Karpas-422 (cell line): ENCODE data around the gene RNF38. TPM values are rescaled to one million over a fixed set of nuclear protein-coding genes. Genes with fewer than 3 reads are reported as not detected.
"Not testable (repeated sequence)": the region's sequence is repeated elsewhere in the genome, so short reads cannot be mapped to it uniquely, and the experiment has no call there.

Experiments used
- DNase-seq: peaks from one replicate; pipeline ENCODE4 v3.0.0-alpha.2; 2015
- H2AFZ ChIP-seq: fragments of 200-600 bp; sonication (generic); 2 replicates; pipeline ENCODE4 v1.6.1; 2014; ENCODE audit warnings: antibody characterized with exemption, low read length, mixed read lengths
- H3K27ac ChIP-seq: fragments of 200-600 bp; sonication (generic); 2 replicates; pipeline ENCODE4 v1.5.1; 2014; ENCODE audit warnings: mild to moderate bottlenecking, low read length, moderate library complexity
- H3K27me3 ChIP-seq: fragments of 200-600 bp; sonication (generic); 2 replicates; pipeline ENCODE4 v1.6.1; 2014; ENCODE audit warnings: low read length, mixed read lengths
- H3K36me3 ChIP-seq: fragments of 200-600 bp; sonication (generic); 2 replicates; pipeline ENCODE4 v1.6.1; 2014; ENCODE audit warnings: low read length, mixed read lengths; ENCODE audit not compliant: insufficient read depth
- H3K4me1 ChIP-seq: fragments of 200-600 bp; sonication (generic); 2 replicates; pipeline ENCODE4 v1.6.1; 2014; ENCODE audit warnings: mild to moderate bottlenecking, low read length, mixed read lengths
- H3K4me2 ChIP-seq: fragments of 200-600 bp; sonication (generic); 2 replicates; pipeline ENCODE4 v1.6.1; 2014; ENCODE audit warnings: low read length, low read depth, mild to moderate bottlenecking; ENCODE audit not compliant: poor library complexity, severe bottlenecking
- H3K4me3 ChIP-seq: fragments of 200-600 bp; sonication (generic); 2 replicates; pipeline ENCODE4 v1.5.1; 2014; ENCODE audit warnings: mild to moderate bottlenecking, antibody characterized with exemption, low read length, mixed read lengths
- H3K79me2 ChIP-seq: fragments of 200-600 bp; sonication (generic); 2 replicates; pipeline ENCODE4 v1.6.1; 2014; ENCODE audit warnings: mild to moderate bottlenecking, low read length, mixed read lengths
- H3K9ac ChIP-seq: fragments of 200-600 bp; sonication (generic); 2 replicates; pipeline ENCODE4 v1.6.0; 2014; ENCODE audit warnings: low read length
- H3K9me2 ChIP-seq: fragments of 200-600 bp; sonication (generic), shearing (Covaris generic); replicated peaks from 2 replicates; pipeline ENCODE4 v1.6.0; 2014; ENCODE audit warnings: mild to moderate bottlenecking, low read length, moderate library complexity; ENCODE audit not compliant: insufficient read depth
- H3K9me3 ChIP-seq: fragments of 300-700, 200-600 bp; sonication (generic); 2 replicates; pipeline ENCODE4 v1.6.1; 2014; ENCODE audit warnings: low read length, mixed read lengths
- H4K20me1 ChIP-seq: fragments of 200-600 bp; sonication (generic); 2 replicates; pipeline ENCODE4 v1.6.1; 2014; ENCODE audit warnings: mild to moderate bottlenecking, antibody characterized with exemption, low read length, low read depth; ENCODE audit not compliant: insufficient read depth
- total RNA-seq: library from RNA; depleted of rRNA; stranded (reverse); fragments of >200 nt; shearing (Covaris generic); gene quantifications from 2 replicates; pipeline ENCODE4 v1.2.3, GENCODE V29; 2014; ENCODE audit warnings: low replicate concordance

RNF38 gene
- total RNA-seq, 1 experiment from 2014 or later = 55.1 TPM

DNA sequence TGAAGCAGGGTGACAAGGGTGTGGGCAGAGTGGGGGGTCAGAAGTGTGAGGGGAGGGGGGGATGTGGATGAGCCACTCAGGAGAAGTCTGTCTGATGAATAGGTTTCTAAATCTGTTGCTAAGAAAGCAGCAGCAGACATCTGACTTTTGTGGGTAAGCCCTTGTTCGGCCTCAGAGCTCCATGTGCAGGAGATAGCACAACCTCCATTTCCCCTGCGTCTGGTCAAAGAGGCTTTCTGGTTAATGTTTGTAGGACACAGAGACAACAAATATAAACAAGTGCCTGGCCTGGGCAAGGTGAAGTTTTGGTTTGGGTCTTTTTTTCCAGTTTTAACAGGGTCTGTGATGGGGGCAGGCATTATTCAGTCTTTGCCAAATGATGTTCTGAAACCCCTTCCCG lies 84.8 kb downstream of the RNF38 start:
- no peaks in the 10 kb centered on the region for H3K9me3 ChIP-seq
- no peaks in the 10 kb centered on the region for H3K9me2 ChIP-seq
- no peak overlapping the region for H3K4me3 ChIP-seq
- no peak for DNase-seq
- H3K4me2 ChIP-seq = no peak overlapping the region
- no peaks in the 10 kb centered on the region for H3K4me1 ChIP-seq
- no peaks in the 10 kb centered on the region for H4K20me1 ChIP-seq
- H3K27me3 ChIP-seq = no peaks in the 10 kb centered on the region
- no peak overlapping the region for H3K9ac ChIP-seq
- H3K27ac ChIP-seq = no peak overlapping the region
- no peak overlapping the region for H2AFZ ChIP-seq
- no peaks in the 10 kb centered on the region for H3K36me3 ChIP-seq
- H3K79me2 ChIP-seq = no peaks in the 10 kb centered on the region

DNA sequence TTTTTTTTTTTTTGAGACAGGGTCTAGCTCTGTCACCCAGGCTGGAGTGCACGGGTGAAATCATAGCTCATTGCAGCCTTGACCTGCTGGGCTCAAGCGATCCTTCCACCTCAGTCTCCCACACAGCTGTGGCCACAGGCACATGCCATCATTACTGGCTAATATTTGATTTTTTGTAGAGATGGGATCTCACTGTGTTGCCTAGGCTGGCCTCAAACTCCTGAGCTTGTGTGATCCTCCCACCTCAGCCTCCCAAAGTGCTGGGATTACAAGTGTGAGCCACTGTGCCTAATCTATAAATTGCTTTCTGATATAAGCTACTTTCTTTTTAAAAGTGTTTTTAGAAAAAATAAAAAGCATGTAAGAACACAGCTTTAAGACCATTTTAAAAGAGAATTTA lies 85.3 kb downstream of the RNF38 start:
- H3K9me2 ChIP-seq = no peaks in the 10 kb centered on the region
- no peaks in the 10 kb centered on the region for H3K9me3 ChIP-seq
- no peak overlapping the region for H2AFZ ChIP-seq
- no peak overlapping the region for H3K4me3 ChIP-seq
- no peak overlapping the region for H3K9ac ChIP-seq
- H3K27me3 ChIP-seq = no peaks in the 10 kb centered on the region
- H3K27ac ChIP-seq = no peak overlapping the region
- no peak overlapping the region for H3K4me2 ChIP-seq
- H3K79me2 ChIP-seq = no peaks in the 10 kb centered on the region
- DNase-seq = no peak
- no peaks in the 10 kb centered on the region for H3K4me1 ChIP-seq
- no peaks in the 10 kb centered on the region for H4K20me1 ChIP-seq
- no peaks in the 10 kb centered on the region for H3K36me3 ChIP-seq

DNA sequence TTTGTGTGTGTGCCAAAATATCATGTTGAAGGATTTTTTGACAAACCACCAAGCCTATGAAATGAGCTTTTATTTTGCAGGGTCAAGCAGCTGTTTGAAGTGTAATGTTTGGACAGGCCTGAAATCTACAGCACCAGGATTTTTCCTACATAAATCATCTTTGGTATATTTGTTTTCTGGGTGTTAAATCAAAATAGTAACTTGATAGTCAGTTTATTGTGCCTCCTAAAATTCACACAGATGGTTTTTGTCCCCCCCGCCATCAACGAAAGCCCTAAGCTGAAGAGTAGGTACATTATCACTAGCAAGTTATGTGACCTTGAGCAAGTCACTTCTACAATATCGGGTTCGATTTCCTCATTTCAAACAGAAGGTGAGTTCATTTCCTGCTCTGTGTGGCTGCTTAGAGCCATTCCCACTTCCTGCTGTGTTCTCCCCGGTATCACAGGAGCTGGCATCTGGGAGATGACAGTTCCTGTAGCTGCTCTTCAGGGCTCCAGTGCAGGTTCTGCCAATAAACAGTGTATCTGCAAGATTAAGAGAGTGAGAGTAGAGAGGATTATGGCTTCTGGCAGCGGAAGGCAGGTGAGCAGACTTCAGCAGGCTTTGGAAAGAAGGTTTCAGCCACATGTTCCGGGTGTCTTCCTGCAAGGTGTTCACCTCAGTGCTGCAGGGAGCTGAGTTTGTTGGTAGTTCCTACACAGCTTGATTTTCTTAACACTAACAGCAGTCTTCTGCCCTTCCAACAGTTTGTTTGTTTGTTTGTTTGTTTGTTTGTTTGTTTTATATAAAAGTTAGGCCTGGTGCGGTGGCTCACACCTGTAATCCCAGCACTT lies 93.4 kb downstream of the RNF38 start:
- no peak for DNase-seq
- no peak overlapping the region for H2AFZ ChIP-seq
- H3K9ac ChIP-seq = no peak overlapping the region
- no peak overlapping the region for H3K4me3 ChIP-seq
- no peak overlapping the region for H3K4me2 ChIP-seq
- H3K27me3 ChIP-seq = no peaks in the 10 kb centered on the region
- no peaks in the 10 kb centered on the region for H3K36me3 ChIP-seq
- no peaks in the 10 kb centered on the region for H4K20me1 ChIP-seq
- no peaks in the 10 kb centered on the region for H3K79me2 ChIP-seq
- H3K9me2 ChIP-seq = no peaks in the 10 kb centered on the region
- no peaks in the 10 kb centered on the region for H3K4me1 ChIP-seq
- H3K9me3 ChIP-seq = no peaks in the 10 kb centered on the region
- no peak overlapping the region for H3K27ac ChIP-seq

DNA sequence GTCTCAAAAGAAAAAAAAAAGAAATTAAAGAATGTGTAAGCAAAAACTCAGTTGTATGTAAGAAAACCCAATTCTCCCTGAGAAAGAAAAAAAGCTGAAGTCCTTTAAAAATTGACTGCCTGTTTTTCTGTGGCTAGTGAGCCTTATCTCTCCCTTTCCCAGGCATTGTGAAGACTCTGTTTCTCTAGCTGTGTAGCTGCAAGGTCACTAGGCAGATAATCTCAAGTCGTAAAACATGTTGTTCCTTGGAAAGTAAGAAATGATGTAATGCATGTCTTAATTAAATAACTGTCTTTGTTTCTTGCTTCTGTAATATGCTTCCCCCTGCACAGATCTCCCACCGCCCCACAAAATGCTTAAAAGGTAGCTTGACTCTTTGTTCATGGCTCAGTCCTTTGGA lies 95.7 kb downstream of the RNF38 start:
- not testable (repeated sequence) for H2AFZ ChIP-seq, H3K9me2 ChIP-seq, H3K79me2 ChIP-seq, H3K9ac ChIP-seq, DNase-seq, H3K27me3 ChIP-seq, H3K9me3 ChIP-seq, H4K20me1 ChIP-seq, H3K27ac ChIP-seq, H3K4me1 ChIP-seq, H3K36me3 ChIP-seq, H3K4me3 ChIP-seq, H3K4me2 ChIP-seq

DNA sequence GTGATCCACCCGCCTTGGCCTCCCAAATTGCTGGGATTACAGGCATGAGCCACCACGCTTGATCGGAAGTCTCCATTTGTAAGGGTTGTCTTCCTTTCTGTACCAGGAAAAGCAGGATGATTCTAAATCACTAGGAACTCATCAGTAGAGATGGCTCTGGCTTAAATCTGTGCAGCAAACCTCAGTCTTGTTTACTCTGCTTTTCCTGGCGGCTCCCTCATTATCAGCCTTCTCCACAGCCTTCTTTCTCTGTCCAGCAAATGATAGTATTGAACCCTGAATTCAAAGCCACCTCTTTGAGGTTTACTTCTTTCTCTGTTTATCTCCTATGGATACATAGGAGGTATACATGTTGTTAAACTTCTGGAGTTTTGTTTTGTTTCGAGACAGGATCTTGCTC lies 98.8 kb downstream of the RNF38 start:
- Histone ChIP-seq H4K20me1 (no peaks in the 10 kb centered on the region), H3K4me2 (no peak overlapping the region), H3K4me1 (no peaks in the 10 kb centered on the region), H3K9me3 (no peaks in the 10 kb centered on the region), H3K79me2 (no peaks in the 10 kb centered on the region), H3K36me3 (no peaks in the 10 kb centered on the region), H2AFZ (no peak overlapping the region), H3K9me2 (no peaks in the 10 kb centered on the region), H3K4me3 (no peak overlapping the region), H3K27ac (no peak overlapping the region), H3K27me3 (no peaks in the 10 kb centered on the region), H3K9ac (no peak overlapping the region)
- DNase-seq = no peak

DNA sequence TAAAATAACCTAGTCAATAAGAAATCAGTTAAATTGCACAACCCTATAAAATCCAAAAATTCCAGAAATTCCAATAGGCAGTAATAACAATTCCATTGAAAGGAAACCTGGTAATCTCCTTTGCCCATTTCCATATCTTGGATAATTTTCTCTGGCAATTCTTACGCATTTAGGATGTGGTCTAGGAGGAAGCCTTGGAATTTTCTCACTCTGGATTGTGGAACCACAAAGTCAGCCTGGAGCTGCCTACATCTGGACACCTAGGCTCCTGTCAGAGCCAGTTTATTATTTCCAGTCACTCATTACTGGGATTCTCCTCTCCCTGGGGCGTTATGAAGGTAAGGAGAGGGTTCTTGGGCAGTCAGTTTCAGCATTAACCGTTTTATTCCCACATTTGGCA lies 101.5 kb downstream of the RNF38 start:
- no peaks in the 10 kb centered on the region for H3K4me1 ChIP-seq
- no peaks in the 10 kb centered on the region for H3K27me3 ChIP-seq
- no peak overlapping the region for H3K4me2 ChIP-seq
- no peak overlapping the region for H3K9ac ChIP-seq
- H3K9me2 ChIP-seq = no peaks in the 10 kb centered on the region
- H3K4me3 ChIP-seq = no peak overlapping the region
- no peak overlapping the region for H2AFZ ChIP-seq
- no peak overlapping the region for H3K27ac ChIP-seq
- no peaks in the 10 kb centered on the region for H3K36me3 ChIP-seq
- H3K79me2 ChIP-seq = no peaks in the 10 kb centered on the region
- DNase-seq = no peak
- H3K9me3 ChIP-seq = no peaks in the 10 kb centered on the region
- no peaks in the 10 kb centered on the region for H4K20me1 ChIP-seq

DNA sequence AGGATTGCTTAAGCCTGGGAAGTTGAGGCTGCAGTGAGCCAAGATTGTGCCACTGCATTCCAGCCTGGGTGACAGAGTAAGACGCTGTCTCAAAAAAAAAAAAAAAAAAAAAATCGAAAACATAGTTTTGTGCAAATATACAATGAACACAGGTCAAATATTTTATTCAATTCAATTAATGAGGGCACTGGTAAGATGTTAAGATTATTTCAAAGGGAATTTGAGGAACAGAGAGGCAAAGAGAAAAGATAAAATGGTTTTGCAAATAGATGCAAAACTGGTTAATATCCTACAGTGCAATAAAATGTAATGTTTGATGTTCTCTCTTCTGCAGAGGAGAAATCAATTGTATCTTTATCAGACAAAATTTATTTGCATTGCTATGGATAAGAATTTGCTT lies 102.3 kb downstream of the RNF38 start:
- H3K9me3 ChIP-seq = no peaks in the 10 kb centered on the region
- H3K79me2 ChIP-seq = no peaks in the 10 kb centered on the region
- H2AFZ ChIP-seq = no peak overlapping the region
- no peaks in the 10 kb centered on the region for H3K9me2 ChIP-seq
- no peaks in the 10 kb centered on the region for H3K4me1 ChIP-seq
- no peak overlapping the region for H3K4me2 ChIP-seq
- no peak for DNase-seq
- H3K27me3 ChIP-seq = no peaks in the 10 kb centered on the region
- no peak overlapping the region for H3K27ac ChIP-seq
- H3K36me3 ChIP-seq = no peaks in the 10 kb centered on the region
- no peaks in the 10 kb centered on the region for H4K20me1 ChIP-seq
- H3K9ac ChIP-seq = no peak overlapping the region
- no peak overlapping the region for H3K4me3 ChIP-seq

DNA sequence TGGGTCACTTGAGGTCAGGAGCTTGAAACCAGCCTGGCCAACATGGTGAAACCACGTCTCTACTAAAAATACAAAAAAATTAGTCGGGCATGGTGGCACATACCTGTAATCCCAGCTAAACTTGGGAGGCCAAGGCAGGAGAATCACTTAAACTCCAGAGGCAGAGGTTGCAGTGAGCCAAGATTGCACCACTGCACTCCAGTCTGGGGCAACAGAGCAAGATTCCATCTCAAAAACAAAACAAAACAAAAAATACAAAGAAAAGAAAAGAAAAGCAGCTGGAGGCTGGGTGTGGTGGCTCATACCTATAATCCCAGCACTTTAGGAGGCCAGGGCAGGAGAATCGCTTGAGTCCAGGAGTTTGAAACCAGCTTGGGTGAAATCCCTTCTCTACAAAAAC lies 105.1 kb downstream of the RNF38 start:
- not testable (repeated sequence) for H3K4me3 ChIP-seq, H3K27ac ChIP-seq, H3K4me2 ChIP-seq, H3K9ac ChIP-seq, H3K9me2 ChIP-seq, H4K20me1 ChIP-seq, H3K4me1 ChIP-seq, H3K79me2 ChIP-seq, H2AFZ ChIP-seq, H3K27me3 ChIP-seq, H3K36me3 ChIP-seq, H3K9me3 ChIP-seq, DNase-seq
